ENCODE data around the gene TMEM26.

- TF ChIP-seq CTCF (IDR thresholded peaks at IDR 0.05; ENCODE audit: insufficient read depth, low read depth, low read length): no peak
- no peak for TF ChIP-seq EZH2 (IDR thresholded peaks at IDR 0.05; ENCODE audit: insufficient read depth, low read length)
These were observed 54.6 kb downstream of the TMEM26 start for GRCh38 chr10:61398366-61399129.
